SU-DHL-6 (cell line): ENCODE results near the gene ITGAL.

Experiments used
- H2AFZ ChIP-seq: fragments of 200-600 bp; sonication (generic); 2 replicates; pipeline ENCODE4 v1.6.1; 2014; ENCODE audit warnings: low read depth, mild to moderate bottlenecking, moderate library complexity, mixed read lengths, antibody characterized with exemption, low read length; ENCODE audit not compliant: severe bottlenecking
- H3F3A ChIP-seq: fragments of 200-600 bp; shearing (Covaris generic); 2 replicates; pipeline ENCODE4 v1.6.0; 2016; ENCODE audit warnings: antibody characterized with exemption, mild to moderate bottlenecking; ENCODE audit not compliant: insufficient read depth
- H3K27ac ChIP-seq: fragments of 200-600 bp; sonication (generic); 2 replicates; pipeline ENCODE4 v1.5.1; 2016; ENCODE audit warnings: low read depth, mild to moderate bottlenecking, low read length, moderate library complexity, mixed read lengths
- H3K27me3 ChIP-seq: fragments of 200-600 bp; sonication (generic), shearing (Covaris generic); 2 replicates; pipeline ENCODE4 v1.6.0; 2014; ENCODE audit warnings: mild to moderate bottlenecking, low read length
- H3K36me3 ChIP-seq: fragments of 200-600 bp; sonication (generic); 2 replicates; pipeline ENCODE4 v1.6.1; 2014; ENCODE audit warnings: mild to moderate bottlenecking, low read length, mixed read lengths
- H3K4me2 ChIP-seq: fragments of 300-600, 200-600 bp; shearing (Covaris generic), sonication (generic); 2 replicates; pipeline ENCODE4 v1.6.0; 2014; ENCODE audit warnings: low read length, low read depth, mild to moderate bottlenecking; ENCODE audit not compliant: poor library complexity, severe bottlenecking
- H3K4me3 ChIP-seq: fragments of 200-600 bp; sonication (generic); 2 replicates; pipeline ENCODE4 v1.5.1; 2014; ENCODE audit warnings: antibody characterized with exemption, low read length, mild to moderate bottlenecking, mixed read lengths; ENCODE audit not compliant: insufficient read depth, poor library complexity, severe bottlenecking
- H3K79me2 ChIP-seq: fragments of 200-600 bp; sonication (generic); 2 replicates; pipeline ENCODE4 v1.6.1; 2014; ENCODE audit warnings: mild to moderate bottlenecking, low read length, moderate library complexity; ENCODE audit not compliant: insufficient read depth
- H3K9ac ChIP-seq: fragments of 200-600 bp; sonication (generic); 2 replicates; pipeline ENCODE4 v1.7.0; 2014; ENCODE audit warnings: mild to moderate bottlenecking, low read length
- H3K9me2 ChIP-seq: fragments of 200-600 bp; sonication (generic); replicated peaks from 2 replicates; pipeline ENCODE4 v1.6.1; 2014; ENCODE audit warnings: low read length; ENCODE audit not compliant: insufficient read depth
- H3K9me3 ChIP-seq: fragments of 200-600 bp; sonication (generic); 2 replicates; pipeline ENCODE4 v1.6.1; 2014; ENCODE audit warnings: low read length, mixed read lengths; ENCODE audit not compliant: insufficient read depth
- H4K20me1 ChIP-seq: fragments of 200-600 bp; sonication (generic); 2 replicates; pipeline ENCODE4 v1.6.1; 2014; ENCODE audit warnings: low read depth, mild to moderate bottlenecking, antibody characterized with exemption, low read length, moderate library complexity, mixed read lengths
- EZH2phosphoT487 ChIP-seq: fragments of 200-600 bp; sonication (generic), shearing (Covaris generic); conservative IDR thresholded peaks from 2 replicates; pipeline ENCODE4 v1.6.1; 2018; ENCODE audit warnings: mild to moderate bottlenecking, antibody characterized with exemption, low read length, moderate library complexity, mixed read lengths
- TF ChIP-seq, protein P1 (sequence below): fragments of 200-600 bp; sonication (generic); IDR thresholded peaks from one replicate; pipeline ENCODE4 v1.5.1; 2017; ENCODE audit warnings: antibody characterized with exemption, mild to moderate bottlenecking, low read length, moderate library complexity; ENCODE audit not compliant: insufficient read depth, poor library complexity, severe bottlenecking

The ITGAL gene

DNA sequence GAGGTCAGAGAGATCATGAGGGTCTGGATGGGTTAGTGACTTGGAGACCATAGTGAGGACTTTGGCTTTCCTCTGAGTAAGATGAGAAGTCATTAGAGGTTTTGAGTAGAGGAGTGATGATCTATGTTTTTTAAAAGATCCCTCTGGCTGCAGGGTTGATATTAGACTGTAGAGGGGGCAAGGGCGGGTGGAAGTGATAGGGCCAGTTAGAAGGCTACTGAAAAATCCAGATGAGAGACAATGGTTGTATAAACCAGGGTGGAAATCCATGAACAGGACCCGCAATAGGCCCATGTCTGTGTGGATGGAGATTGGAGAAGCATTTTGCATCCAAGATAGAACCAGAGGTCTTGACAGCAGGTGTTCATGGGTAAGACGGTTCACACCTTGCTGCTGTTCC is 9.8 kb downstream of the ITGAL start:
- H3K9ac ChIP-seq, result no peak overlapping the region
- H3K9me2 ChIP-seq, result no peaks in the 10 kb centered on the region
- no peak overlapping the region for H3K4me3 ChIP-seq
- H3K36me3 ChIP-seq, result peaks cover 30% of the 10 kb centered on the region
- TF ChIP-seq EZH2phosphoT487, result no peak
- TF ChIP-seq, protein P1, sequence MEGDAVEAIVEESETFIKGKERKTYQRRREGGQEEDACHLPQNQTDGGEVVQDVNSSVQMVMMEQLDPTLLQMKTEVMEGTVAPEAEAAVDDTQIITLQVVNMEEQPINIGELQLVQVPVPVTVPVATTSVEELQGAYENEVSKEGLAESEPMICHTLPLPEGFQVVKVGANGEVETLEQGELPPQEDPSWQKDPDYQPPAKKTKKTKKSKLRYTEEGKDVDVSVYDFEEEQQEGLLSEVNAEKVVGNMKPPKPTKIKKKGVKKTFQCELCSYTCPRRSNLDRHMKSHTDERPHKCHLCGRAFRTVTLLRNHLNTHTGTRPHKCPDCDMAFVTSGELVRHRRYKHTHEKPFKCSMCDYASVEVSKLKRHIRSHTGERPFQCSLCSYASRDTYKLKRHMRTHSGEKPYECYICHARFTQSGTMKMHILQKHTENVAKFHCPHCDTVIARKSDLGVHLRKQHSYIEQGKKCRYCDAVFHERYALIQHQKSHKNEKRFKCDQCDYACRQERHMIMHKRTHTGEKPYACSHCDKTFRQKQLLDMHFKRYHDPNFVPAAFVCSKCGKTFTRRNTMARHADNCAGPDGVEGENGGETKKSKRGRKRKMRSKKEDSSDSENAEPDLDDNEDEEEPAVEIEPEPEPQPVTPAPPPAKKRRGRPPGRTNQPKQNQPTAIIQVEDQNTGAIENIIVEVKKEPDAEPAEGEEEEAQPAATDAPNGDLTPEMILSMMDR, result no peak
- no peaks in the 10 kb centered on the region for H3K9me3 ChIP-seq
- no peak overlapping the region for H2AFZ ChIP-seq
- peaks cover 41% of the 10 kb centered on the region for H3K79me2 ChIP-seq
- no peaks in the 10 kb centered on the region for H4K20me1 ChIP-seq
- H3K27ac ChIP-seq, result no peak overlapping the region
- no peak overlapping the region for H3K4me2 ChIP-seq
- no peaks in the 10 kb centered on the region for H3K27me3 ChIP-seq
- H3F3A ChIP-seq, result peaks cover 4% of the 10 kb centered on the region; the same call in 1 of the 2 replicates

DNA sequence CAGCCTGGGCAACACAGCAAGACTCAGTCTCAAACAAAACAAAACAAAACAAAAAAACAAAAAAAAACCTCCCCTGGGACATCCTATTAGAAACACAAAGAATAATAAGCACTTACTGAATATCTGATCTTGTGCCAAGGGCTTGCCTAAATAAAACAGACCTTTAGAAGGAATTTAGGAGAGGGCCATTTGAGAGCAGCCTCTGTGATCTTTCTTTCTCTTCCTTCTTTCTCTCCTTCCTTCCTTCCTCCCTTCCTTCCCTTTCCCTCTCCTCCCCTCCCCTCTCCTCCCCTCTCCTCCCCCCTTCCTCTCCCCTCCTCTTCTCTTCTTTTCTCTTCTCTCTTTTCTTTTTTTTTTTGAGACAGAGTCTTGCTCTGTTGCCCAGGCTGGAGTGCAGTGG is 12.3 kb downstream of the ITGAL start:
- H4K20me1 ChIP-seq, result no peaks in the 10 kb centered on the region
- H3K4me3 ChIP-seq, result no peak overlapping the region
- H3K79me2 ChIP-seq, result peaks cover 28% of the 10 kb centered on the region
- no peak for TF ChIP-seq EZH2phosphoT487
- TF ChIP-seq, protein P1, result no peak
- no peaks in the 10 kb centered on the region for H3K9me3 ChIP-seq
- H3K27me3 ChIP-seq, result no peaks in the 10 kb centered on the region
- no peak overlapping the region for H3K4me2 ChIP-seq
- H2AFZ ChIP-seq, result no peak overlapping the region
- H3K9ac ChIP-seq, result no peak overlapping the region
- no peak overlapping the region for H3K27ac ChIP-seq
- H3K36me3 ChIP-seq, result peaks cover 39% of the 10 kb centered on the region
- H3F3A ChIP-seq, result peaks cover 4% of the 10 kb centered on the region; the same call in 1 of the 2 replicates
- H3K9me2 ChIP-seq, result no peaks in the 10 kb centered on the region

DNA sequence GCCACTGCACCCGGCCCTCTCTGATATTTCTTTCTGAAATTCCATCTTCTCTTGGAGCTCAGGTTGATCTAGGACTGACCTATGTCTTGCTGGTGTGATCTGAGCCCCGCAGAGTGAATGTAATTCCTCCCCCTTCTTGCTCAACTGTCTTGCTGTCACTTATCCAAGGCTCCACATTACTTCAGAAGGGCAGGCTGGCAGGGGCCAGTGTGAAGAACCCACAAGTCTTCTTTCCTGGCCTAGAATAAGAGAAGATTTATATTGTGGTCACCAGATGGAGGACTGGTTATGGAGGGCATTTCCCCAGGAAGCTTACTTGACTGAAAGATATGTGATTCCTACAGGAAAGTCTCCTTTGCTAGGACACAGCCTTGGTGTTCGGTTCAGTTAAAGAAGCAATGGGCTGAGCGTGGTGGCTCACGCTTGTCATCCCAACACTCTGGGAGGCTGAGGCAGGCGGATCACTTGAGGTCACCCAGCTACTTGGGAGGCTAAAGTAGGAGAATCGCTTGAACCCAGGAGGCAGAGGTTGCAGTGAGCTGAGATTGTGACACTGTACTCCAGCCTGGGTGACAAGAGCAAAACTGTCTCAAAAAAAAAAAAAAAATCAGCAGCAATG is 13.4 kb downstream of the ITGAL start:
- H2AFZ ChIP-seq, result no peak overlapping the region
- H3K27ac ChIP-seq, result no peak overlapping the region
- peaks cover 39% of the 10 kb centered on the region for H3K36me3 ChIP-seq

More for the DNA sequence above, 13.4 kb downstream of the ITGAL start:
- Histone ChIP-seq H3K9ac (no peak overlapping the region), H3K9me3 (no peaks in the 10 kb centered on the region), H3K27me3 (no peaks in the 10 kb centered on the region), H3K79me2 (peaks cover 19% of the 10 kb centered on the region), H3K4me3 (no peak overlapping the region), H4K20me1 (no peaks in the 10 kb centered on the region), H3K4me2 (no peak overlapping the region), H3F3A (peaks cover 4% of the 10 kb centered on the region; the same call in 1 of the 2 replicates), H3K9me2 (no peaks in the 10 kb centered on the region)
- no peak for TF ChIP-seq EZH2phosphoT487
- TF ChIP-seq, protein P1, result no peak
